Hematopoietic multipotent progenitor cell (in vitro differentiated cells): ENCODE data around the gene MLH3. TPM values are rescaled to one million over a fixed set of nuclear protein-coding genes. Genes with fewer than 3 reads are reported as not detected.
A peak's percentile ranks its signal among the peaks of the same experiment; 100 is the strongest.
"Not testable (repeated sequence)": the region's sequence is repeated elsewhere in the genome, so short reads cannot be mapped to it uniquely, and the experiment has no call there.

Experiments used
- DNase-seq, 3 donors: peaks; one replicate each; pipeline ENCODE4 v3.0.0-alpha.2; 2011 to 2015; ENCODE audit warnings: low read depth in 2 of 3, low spot score in 2 of 3
- total RNA-seq: library from RNA; depleted of rRNA; stranded (reverse); fragments of >200 nt; gene quantifications from one replicate; pipeline ENCODE4 v1.2.3, GENCODE V29; 2012

MLH3 gene
- total RNA-seq, 1 donor = 16.2 TPM

DNA sequence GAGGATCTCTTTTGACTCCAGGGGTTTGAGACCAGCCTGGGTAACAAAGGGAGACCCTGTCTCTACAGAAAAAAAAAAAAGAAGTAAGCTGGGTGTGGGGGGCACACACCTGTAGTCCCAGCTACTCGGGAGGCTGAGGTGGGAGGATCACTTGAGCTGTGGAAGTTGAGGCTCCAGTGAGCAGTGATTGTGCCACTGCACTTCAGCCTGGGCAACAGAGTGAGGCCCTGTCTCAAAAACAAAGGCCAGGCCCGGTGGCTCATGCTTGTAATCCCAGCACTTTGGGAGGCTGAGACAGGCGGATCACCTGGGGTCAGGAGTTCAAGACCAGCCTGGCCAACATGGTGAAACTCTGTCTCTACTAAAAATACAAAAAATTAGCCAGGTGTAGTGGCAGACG, 16.5 kb upstream of the MLH3 start:
- DNase-seq = not testable (repeated sequence)

DNA sequence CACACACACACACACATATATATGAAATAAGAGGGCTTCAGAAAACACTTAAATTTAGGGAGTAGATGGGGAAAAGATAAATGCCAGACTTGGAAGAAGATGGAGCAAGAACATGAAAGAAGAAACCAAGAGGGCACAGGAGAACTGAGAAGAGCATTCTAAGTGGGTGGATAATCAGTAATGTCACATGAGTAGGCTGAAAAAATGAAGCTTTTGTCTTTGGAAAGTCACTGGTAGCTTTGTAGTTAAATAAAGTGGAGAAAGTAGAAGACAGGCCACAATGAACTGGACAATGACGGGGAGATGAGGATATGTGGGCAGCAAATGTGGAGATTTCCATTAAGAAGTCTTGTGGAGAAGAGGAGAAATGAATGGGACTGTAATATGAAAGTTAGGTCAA, 15.9 kb upstream of the MLH3 start:
- DNase-seq = no peak

DNA sequence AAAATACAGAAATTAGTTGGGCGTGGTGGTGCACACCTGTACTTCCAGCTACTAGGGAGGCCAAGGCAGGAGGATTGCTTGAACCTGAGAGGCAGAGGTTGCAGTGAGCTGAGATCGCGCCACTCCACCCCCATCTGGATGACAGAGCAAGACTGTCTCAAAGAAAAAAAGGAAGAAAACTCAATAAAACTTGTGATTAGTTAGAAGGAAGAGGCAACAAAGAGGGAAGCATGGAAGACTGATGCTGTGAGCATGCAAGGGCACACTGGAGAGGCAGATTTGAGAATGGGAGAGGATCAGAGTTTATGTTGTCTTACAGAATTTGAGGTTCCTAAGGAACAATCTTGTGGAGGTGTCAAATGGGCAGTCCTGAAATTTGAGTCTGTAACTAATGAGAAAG, 15.4 kb upstream of the MLH3 start:
- no peak for DNase-seq

DNA sequence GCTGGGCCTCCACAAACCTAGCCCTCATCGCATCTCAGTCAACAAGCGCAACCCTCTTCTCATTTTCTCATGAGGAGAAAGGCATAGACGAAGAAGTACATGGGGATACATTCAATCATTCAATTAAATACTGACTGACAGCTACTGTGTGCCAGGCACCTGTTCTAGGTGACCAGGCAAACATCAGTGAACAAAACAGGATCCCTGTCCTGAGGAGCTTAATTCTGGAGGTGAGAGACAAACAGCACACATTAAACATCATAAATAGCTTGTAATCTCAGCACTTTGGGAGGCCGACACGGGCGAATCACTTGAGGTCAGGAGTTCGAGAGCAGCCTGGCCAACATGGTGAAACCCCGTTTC, 12.9 kb upstream of the MLH3 start:
- no peak for DNase-seq

GRCh38 chr14:75063491-75064204, 12.4 kb upstream of the MLH3 start, which contains the start of gene ACYP1:
ACYP1 (minus strand) TSS chr14:75064024; CDS start chr14:75063553, 471 bp downstream.
- DNase-seq = peak; percentile 60 to 91 (median 85)

DNA sequence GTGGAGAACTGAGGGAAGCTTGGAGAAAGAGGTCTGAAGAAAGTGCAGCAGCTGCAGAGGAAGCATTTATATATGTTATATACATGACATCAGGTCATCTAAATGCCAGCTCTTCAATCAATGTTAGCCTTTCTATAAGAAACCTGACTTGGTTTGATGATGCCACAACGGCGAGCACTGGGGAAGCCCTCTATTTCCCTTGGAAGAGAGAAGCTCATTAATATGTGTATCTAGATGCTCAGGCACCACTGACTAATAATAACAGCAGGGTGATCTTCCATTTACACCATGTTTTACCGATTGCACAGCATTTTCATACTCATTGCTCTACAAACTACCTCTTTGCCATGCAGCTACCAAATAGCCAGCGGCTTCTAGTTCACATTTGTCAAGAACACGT, 11.7 kb upstream of the MLH3 start:
- DNase-seq = peak in 1 of 3 donors; percentile 3

DNA sequence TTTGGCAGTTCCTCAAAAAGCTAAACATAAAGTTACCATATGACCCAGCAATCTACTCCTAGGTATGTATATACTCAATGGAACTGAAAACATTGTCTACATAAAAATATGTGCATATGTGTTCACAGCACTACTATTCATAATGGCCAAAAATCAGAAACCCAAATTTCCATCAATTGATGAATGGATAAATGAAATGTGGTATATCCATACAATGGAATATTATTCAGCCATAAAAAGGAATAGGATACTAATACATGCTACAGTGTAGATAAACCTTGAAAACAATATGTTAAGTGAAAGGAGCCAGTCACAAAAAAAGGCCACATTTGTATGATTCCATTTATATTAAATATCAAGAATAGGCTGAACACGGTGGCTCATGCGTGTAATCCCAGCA, 9.2 kb upstream of the MLH3 start:
- no peak for DNase-seq

DNA sequence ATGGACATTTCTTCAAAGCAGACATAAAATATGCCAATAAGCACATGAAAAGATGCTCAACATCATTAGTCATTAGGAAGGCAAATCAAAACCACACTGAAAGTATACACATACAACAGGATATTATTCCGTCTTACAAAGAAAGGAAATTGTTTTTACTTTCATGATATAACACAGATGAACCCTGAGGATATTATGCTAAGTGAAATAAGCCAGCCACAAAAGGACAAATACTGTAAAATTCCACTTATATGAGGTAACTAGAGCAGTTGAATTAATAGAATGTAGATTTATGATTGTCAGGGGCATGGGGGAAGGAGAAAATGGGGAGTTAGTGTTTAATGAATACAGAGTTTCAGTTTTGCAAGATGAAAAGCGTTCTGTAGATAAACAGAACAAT, 8.4 kb upstream of the MLH3 start:
- no peak for DNase-seq

DNA sequence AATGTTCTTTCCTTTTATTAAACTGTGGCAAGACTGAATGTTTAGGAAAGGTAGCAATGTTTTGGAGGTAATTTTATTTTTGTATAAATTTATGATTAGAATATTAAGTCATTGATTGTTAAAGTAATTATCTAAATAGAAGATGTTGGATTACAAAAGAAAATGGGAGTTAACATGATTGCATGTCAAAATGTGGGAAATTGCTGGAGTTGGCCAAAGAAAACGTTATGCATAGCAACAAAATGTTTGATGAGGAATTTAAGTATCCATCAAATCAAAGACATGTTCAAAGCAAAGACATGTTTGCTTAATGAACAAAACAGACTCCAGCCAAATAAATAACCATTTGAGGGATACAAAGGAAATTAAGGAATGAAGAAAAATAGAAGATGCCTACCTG, 3.2 kb upstream of the MLH3 start:
- no peak for DNase-seq

- DNase-seq = no peak
These were observed 2.4 kb upstream of the MLH3 start for GRCh38 chr14:75053396-75054291.

- no peak for DNase-seq
These were observed 261 bp upstream of the MLH3 start for GRCh38 chr14:75051556-75051899.

GRCh38 chr14:75049731-75050201, 1.5 kb downstream of the MLH3 start:
- DNase-seq = no peak

DNA sequence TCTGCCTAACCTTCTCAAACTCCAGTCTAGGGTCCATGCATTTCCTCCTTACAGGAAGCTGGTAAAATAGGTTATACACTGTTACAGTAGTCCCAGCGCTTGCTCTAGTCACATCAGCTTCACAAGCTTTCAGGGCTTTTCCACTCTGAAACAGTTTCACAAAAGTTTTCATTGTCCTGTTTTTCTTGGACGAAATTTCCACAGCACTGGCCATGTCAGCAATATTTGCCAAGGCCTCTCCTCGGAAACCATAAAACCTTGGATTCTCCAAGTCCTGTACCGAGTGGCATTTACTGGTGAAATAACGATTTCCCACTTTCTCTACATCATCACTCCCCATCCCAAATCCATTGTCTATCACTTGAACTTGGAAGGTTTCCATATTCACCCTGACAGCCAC, 2.1 kb downstream of the MLH3 start:
- no peak for DNase-seq

GRCh38 chr14:75048101-75048500, 3.2 kb downstream of the MLH3 start:
- DNase-seq = no peak

DNA sequence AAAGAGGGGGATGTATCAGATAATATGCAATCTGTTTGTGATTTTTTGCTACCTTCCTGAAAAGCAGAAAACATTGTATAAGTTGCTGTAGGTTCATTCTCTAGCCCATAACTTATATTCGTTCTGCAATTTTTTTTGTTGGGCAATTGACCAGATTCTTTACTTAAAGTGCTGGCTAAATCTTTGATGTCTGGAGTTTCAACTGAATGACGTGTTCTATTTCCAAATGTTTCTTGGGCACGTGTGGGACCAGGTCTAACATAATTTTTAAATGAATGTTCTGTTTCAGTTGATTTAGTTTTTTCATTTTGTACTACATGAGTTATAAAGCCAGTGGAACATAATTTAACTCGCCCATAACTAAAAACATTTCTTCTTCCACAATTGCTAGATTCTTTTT, 3.8 kb downstream of the MLH3 start:
- no peak for DNase-seq

- no peak for DNase-seq
These were observed 4.4 kb downstream of the MLH3 start for GRCh38 chr14:75046899-75047298.

DNA sequence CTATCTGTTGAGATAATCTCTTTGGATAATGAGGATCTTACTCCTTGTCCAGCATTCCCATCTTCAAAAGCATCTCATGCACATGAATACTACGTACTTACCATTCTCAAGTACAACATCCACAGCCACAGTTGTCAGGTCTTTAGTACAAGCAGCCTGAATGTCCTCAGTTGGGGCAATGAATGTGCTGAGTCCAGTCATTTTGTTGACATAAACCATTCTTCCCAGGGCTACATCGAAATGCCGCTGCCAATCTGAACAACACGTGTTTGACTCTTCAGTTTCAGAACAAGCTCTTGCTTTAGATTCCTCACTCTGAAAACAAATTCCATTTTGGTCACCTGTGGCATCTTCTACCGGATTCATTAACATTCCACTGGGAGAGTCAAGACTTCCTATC, 5.0 kb downstream of the MLH3 start:
- DNase-seq = no peak

DNA sequence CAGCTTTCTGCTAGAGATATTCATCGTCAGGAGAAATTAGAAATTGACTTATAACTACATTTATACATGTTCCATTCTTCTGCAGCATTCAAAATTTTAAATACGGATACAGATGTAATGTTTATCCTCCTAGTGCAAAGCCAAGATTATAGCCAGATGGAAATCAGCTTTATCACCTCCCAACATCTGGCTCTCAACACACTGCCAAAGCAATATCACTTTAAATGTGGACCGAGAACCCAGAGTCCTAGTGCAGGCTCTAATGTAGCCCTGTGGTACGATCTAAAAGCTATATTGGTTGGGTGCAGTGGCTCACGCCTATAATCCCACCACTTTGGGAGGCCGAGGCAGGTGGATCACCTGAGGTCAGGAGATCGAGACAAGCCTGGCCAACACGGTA, 6.5 kb downstream of the MLH3 start:
- DNase-seq = peak in 2 of 3 donors; percentile 56 to 87

- peak in 2 of 3 donors; percentile 39 to 70 for DNase-seq
These were observed 6.9 kb downstream of the MLH3 start for GRCh38 chr14:75044322-75044721.

- DNase-seq = no peak
These were observed 9.2 kb downstream of the MLH3 start for GRCh38 chr14:75042035-75042434.

- no peak for DNase-seq
These were observed 9.7 kb downstream of the MLH3 start for GRCh38 chr14:75041613-75042012.

DNA sequence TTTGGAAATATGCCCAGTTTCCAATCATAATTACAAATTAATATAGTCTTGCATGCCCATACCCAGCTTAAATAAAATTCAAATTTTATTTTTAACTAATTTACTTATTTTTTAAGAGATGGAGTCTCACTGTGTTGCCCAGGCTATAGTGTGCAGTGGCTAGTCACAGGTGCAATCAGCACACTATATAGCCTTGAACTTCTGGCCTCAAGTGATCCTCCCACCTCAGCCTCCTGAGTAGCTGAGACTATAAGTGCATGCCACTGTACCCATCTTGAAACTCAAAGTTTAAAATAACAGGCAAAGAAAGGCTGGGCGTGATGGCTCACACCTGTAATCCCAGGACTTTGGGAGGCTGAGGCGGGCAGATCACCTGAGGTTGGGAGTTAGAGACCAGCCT, 10.3 kb downstream of the MLH3 start:
- DNase-seq = no peak
